ENCODE measurements around the gene HSPA1L. TPM values are rescaled to one million over a fixed set of nuclear protein-coding genes. Genes with fewer than 3 reads are reported as not detected.

Gene HSPA1L
- total RNA-seq, 2 donors from 2014 or later, result 0.33 to 1.0 TPM

DNA sequence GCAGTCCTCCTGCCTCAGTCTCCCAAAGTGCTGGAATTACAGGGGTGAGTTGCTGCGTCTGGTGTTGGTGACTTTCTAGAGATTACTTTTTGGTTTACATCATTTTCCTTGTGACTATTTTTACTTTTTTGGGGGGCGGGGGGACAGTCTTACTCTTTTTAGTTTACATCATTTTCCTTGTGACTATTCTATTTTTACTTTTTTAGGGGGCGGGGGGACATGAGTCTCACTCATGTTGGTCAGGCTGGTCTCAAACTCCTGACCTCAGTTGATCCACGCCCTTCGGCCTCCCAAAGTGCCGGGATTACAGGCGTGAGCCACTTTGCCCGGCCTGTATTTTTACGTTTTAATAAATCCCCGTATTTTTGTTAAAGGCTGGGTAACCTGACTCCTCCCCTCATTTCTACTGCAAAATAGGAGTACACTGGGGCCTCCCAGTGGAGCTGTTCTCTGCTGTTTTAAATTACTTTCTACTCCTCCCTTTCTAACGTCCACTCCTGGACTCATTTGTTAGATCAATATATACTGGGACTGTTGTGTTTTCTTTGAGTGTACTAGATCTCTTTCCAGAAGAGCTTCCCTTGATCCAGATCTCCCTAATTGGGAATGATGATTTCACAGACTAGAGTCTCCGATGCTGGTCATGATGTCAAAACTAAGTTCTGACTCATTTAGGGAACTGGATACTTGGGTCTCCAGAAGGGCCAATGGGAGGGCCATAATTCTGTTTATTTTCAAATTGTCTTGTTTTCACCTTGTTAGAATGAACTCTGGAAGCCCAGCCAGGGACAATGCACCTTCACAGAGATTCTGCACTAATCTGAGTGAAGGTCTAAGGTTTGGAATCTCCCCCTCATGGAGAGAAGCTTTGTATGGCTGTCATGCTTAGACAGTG lies 21.6 kb upstream of the HSPA1L start:
- Histone ChIP-seq H3K27ac (peak overlapping the region in 3 of 4 donors; percentile 80 to 95 (median 92)), H3K27me3 (no peaks in the 10 kb centered on the region), H3K4me1 (peaks cover 50% of the 10 kb centered on the region), H3K4me3 (no peak overlapping the region), H3K36me3 (replicated peaks in 1 of 2; ENCODE audit: insufficient read depth in 1 of 2, low read depth in 2 of 2) (peaks cover 12 to 15% of the 10 kb centered on the region in 2 donors), H3K9me3 (no peaks in the 10 kb centered on the region)
- 18 to 29% methylated on average over 12 of the region's 12 CpGs for WGBS, 2 donors
- DNase-seq (no peak), ATAC-seq (no peak)
- intact Hi-C loops (cut with DNase I), result no loop called here
- TF ChIP-seq POLR2A (IDR thresholded peaks at IDR 0.05), result no peak
- no peak for TF ChIP-seq CTCF (IDR thresholded peaks at IDR 0.05)

- no peak for DNase-seq
- intact Hi-C loops (cut with DNase I), result no loop called here
These were observed 21.0 kb upstream of the HSPA1L start for GRCh38 chr6:31836047-31836473.

DNA sequence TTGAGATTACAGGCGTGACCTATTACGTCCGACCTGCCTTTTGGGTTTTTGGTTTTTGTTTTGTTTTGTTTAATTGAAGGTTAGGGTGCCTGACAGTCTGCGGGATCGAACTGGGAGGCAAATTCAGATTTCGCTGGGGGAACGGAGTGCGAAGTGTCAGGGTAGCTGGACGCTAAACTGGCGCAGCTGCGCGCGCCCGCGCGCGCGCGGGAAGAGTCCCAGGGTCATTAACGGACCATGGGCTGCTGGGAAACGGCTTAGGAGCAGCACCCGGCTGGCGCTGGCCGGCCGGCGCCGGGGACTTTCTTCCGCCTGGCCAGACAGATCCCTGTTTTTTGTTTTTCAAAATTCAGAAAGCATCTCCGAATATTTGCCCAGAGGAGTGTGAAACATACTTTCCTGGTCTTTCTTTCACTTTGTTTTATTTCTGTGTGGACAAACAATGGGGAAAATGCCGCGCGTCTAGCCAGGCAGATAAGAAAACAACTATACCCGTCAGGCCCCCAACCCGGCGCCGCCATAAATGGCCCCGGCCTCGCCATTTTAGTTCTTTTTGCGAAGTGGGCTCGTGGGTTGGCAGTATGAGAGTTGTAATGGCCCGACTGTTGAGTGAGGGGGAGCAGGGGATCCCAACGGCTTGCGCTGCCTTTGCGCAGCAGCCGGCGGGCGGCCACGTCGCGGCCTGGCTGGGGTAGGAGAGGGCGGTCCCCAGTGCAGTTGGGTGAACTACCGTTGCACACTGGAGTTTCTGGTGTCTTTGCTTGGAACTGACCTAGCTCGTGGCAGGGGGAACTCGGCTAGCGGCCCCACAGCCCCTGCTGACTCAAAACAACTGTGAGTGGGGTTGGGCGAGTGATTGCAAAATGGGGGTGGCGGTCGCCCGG lies 19.5 kb upstream of the HSPA1L start:
- ATAC-seq (peak; percentile 89), DNase-seq (peak; percentile 84 to 92 (median 88))
- WGBS, 2 donors, result 0% methylated on average over 36 to 59 of the region's 59 CpGs
- intact Hi-C loops (cut with DNase I), result no loop called here
- Histone ChIP-seq H3K27ac (peak overlapping the region; percentile 80 to 95 (median 89)), H3K27me3 (no peaks in the 10 kb centered on the region), H3K4me1 (peaks cover 61% of the 10 kb centered on the region), H3K4me3 (peak overlapping the region; percentile 90 to 97), H3K36me3 (replicated peaks in 1 of 2; ENCODE audit: insufficient read depth in 1 of 2, low read depth in 2 of 2) (peaks cover 5 to 10% of the 10 kb centered on the region in 2 donors), H3K9me3 (no peaks in the 10 kb centered on the region)
- TF ChIP-seq POLR2A (IDR thresholded peaks at IDR 0.05) (peak; percentile 14 to 89 (median 87)), CTCF (IDR thresholded peaks at IDR 0.05) (peak in 2 of 7 experiments; percentile 4 to 11)

More at GRCh38 chr6:31836047-31836473, 21.0 kb upstream of the HSPA1L start:
- Histone ChIP-seq H3K27me3 (no peaks in the 10 kb centered on the region), H3K27ac (peak overlapping the region in 3 of 4 donors; percentile 80 to 95 (median 92)), H3K9me3 (no peaks in the 10 kb centered on the region), H3K36me3 (replicated peaks in 1 of 2; ENCODE audit: insufficient read depth in 1 of 2, low read depth in 2 of 2) (peaks cover 12 to 15% of the 10 kb centered on the region in 2 donors), H3K4me3 (no peak overlapping the region), H3K4me1 (peaks cover 57% of the 10 kb centered on the region)
- no peak for TF ChIP-seq POLR2A (IDR thresholded peaks at IDR 0.05)
- no peak for TF ChIP-seq CTCF (IDR thresholded peaks at IDR 0.05)
- ATAC-seq, result no peak
- 9 to 10% methylated on average over 14 of the region's 14 CpGs for WGBS, 2 donors

DNA sequence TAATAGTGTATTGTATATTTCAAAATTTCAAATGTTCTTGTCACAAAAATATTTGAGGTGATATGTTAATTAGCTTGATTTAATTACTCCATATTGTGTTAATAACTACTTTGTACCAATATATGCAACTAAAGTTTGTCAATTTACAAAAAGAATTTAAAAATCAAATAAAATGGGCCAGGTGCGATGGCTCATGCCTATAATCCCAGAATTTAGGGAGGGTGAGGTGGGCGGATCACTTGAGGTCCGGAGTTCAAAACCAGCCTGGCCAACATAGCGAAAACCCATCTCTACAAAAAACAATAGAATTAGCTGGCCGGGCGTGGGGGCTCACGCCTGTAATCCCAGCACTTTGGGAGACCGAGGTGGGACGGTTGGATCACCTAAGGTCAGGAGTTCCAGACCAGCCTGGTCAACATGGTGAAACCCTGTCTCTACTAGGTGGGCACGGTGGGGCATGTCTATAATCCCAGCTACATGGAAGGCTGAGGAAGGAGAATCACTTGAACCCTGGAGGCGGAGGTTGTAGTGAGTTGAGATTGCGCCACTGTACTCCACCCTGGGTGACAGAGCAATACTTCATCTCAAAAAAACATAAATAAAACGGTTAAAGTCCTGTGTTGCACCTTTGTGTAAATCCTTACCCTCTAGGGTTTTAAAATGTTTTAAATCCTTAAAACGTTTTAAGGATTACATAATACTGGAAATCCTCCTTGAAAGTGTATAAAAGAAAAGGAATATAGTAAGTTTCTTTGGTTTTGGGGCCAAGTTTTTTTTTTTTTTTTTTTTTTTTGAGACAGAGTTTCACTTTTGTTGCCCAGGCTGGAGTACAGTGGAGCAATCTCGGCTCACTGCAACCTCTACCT lies 16.5 kb upstream of the HSPA1L start:
- 69 to 73% methylated on average over 15 of the region's 15 CpGs for WGBS, 2 donors
- peak in 1 of 4 donors; percentile 23 for DNase-seq
- Histone ChIP-seq H3K4me1 (peaks cover 37% of the 10 kb centered on the region), H3K9me3 (no peaks in the 10 kb centered on the region), H3K4me3 (no peak overlapping the region), H3K27ac (peak overlapping the region in 2 of 4 donors; percentile 73 to 83), H3K36me3 (replicated peaks in 1 of 2; ENCODE audit: insufficient read depth in 1 of 2, low read depth in 2 of 2) (no peaks in the 10 kb centered on the region), H3K27me3 (no peaks in the 10 kb centered on the region)
- ATAC-seq, result no peak
- TF ChIP-seq POLR2A (IDR thresholded peaks at IDR 0.05) (no peak), CTCF (IDR thresholded peaks at IDR 0.05) (no peak)
- intact Hi-C loops (cut with DNase I), result no loop called here

All from body of pancreas (tissue), 4 donors.